Measurements from ENCODE around the gene EML4. TPM values are rescaled to one million over a fixed set of nuclear protein-coding genes. Genes with fewer than 3 reads are reported as not detected.

EML4 gene
- total and polyA plus RNA-seq, 4 donors = 22.6 to 85.8 (median 54.4) TPM

DNA sequence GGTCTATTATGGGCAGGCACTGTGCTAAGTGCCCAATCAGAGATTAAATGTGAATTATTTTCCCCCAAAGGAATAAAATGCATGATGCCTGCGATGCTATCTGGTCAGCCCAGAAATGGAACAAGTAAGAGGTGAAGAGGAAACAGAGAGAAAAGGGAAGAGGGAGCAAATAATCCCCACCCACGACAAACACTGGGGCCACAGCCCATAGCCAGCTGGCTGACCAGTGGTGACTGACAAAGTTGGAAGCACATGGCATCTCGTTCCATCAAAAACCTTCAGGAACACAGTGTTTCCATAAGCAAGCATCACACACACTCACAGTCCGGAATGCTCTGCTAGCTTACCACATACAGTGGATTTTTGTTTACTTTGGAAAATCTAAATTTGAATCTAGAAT, 213.0 kb downstream of the EML4 start:
- Histone ChIP-seq H3K9me3 (ENCODE audit: control insufficient read depth in 4 of 4, insufficient read depth in 3 of 4, low read length in 3 of 4) (no peaks in the 10 kb centered on the region), H3K4me3 (no peak overlapping the region), H3K36me3 (ENCODE audit: control insufficient read depth in 4 of 4, insufficient read depth in 4 of 4, low read length in 4 of 4) (no peaks in the 10 kb centered on the region), H3K9ac (ENCODE audit: insufficient read depth in 1 of 2, low read length in 2 of 2) (no peak overlapping the region), H3K4me1 (ENCODE audit: control insufficient read depth in 5 of 5, insufficient read depth in 5 of 5, low read length in 5 of 5) (peaks cover 0 to 6% (median 3%) of the 10 kb centered on the region in 5 donors), H3K27me3 (ENCODE audit: control insufficient read depth in 3 of 3, insufficient read depth in 3 of 3, low read length in 2 of 3) (no peaks in the 10 kb centered on the region), H3K27ac (ENCODE audit: low read depth in 1 of 2, low read length in 1 of 2) (no peak overlapping the region)
- 80 to 83% methylated on average over 4 of the region's 4 CpGs for WGBS, 2 donors
- TF ChIP-seq, protein P1, sequence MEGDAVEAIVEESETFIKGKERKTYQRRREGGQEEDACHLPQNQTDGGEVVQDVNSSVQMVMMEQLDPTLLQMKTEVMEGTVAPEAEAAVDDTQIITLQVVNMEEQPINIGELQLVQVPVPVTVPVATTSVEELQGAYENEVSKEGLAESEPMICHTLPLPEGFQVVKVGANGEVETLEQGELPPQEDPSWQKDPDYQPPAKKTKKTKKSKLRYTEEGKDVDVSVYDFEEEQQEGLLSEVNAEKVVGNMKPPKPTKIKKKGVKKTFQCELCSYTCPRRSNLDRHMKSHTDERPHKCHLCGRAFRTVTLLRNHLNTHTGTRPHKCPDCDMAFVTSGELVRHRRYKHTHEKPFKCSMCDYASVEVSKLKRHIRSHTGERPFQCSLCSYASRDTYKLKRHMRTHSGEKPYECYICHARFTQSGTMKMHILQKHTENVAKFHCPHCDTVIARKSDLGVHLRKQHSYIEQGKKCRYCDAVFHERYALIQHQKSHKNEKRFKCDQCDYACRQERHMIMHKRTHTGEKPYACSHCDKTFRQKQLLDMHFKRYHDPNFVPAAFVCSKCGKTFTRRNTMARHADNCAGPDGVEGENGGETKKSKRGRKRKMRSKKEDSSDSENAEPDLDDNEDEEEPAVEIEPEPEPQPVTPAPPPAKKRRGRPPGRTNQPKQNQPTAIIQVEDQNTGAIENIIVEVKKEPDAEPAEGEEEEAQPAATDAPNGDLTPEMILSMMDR (IDR thresholded peaks at IDR 0.05; ENCODE audit: control extremely low read depth, extremely low read depth) = no peak
- DNase-seq (no peak), ATAC-seq (ENCODE audit: insufficient read depth, low FRiP score) (no peak)

Other genes starting within 250 kb of the EML4 start
- gene PKDCC, start 121.3 kb upstream of the EML4 start, total RNA-seq = 100 to 1,000 TPM; 107 to 131 TPM
- 10 to 100 TPM; 73.6 to 98.3 TPM for gene PKDCC, start 121.3 kb upstream of the EML4 start, polyA plus RNA-seq
- gene COX7A2L, start 191.9 kb downstream of the EML4 start, total RNA-seq = 100 to 1,000 TPM in 1 of 2 donors, 10 to 100 TPM in 1; 80.4 to 113 TPM
- 100 to 1,000 TPM in 1 of 2 donors, 10 to 100 TPM in 1; 97.6 to 109 TPM for gene COX7A2L, start 191.9 kb downstream of the EML4 start, polyA plus RNA-seq